AG09309 (cell line): ENCODE results near the gene CCS.
"Not testable (repeated sequence)": the region's sequence is repeated elsewhere in the genome, so short reads cannot be mapped to it uniquely, and the experiment has no call there.

ENCODE experiments used
- DNase-seq: peaks from one replicate; pipeline ENCODE4 v3.0.0-alpha.2; 2010; ENCODE audit warnings: low read depth
- H3K4me3 ChIP-seq: 2 replicates; pipeline ENCODE4 v1.5.1; 2011; ENCODE audit warnings: mild to moderate bottlenecking, low read depth, low read length, moderate library complexity; ENCODE audit not compliant: control insufficient read depth
- TF ChIP-seq, protein P1 (sequence below): IDR thresholded peaks from 2 replicates; pipeline ENCODE4 v1.5.1; 2011; ENCODE audit warnings: mild to moderate bottlenecking, low read depth, low read length, inconsistent platforms; ENCODE audit not compliant: insufficient read depth, control insufficient read depth; ENCODE audit errors: missing control alignments

CCS gene

DNA sequence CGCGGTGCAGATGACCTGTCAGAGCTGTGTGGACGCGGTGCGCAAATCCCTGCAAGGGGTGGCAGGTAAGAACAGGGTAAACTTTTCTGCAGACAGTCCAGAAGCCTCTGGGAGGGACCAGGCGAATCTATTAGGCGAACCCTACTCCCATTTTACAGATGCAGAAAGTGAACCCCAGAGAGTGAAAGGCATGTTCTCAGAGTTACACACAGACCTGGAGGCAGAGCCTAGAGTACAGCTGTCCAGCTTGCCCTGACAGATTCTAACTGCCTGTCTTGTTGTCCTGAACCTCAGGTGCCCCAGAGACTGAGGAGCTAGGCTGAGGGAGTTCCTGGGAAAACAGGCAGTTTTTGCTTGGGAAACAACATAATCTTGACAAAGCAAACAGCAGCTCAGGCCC is 665 bp downstream of the CCS start:
- TF ChIP-seq, protein P1, sequence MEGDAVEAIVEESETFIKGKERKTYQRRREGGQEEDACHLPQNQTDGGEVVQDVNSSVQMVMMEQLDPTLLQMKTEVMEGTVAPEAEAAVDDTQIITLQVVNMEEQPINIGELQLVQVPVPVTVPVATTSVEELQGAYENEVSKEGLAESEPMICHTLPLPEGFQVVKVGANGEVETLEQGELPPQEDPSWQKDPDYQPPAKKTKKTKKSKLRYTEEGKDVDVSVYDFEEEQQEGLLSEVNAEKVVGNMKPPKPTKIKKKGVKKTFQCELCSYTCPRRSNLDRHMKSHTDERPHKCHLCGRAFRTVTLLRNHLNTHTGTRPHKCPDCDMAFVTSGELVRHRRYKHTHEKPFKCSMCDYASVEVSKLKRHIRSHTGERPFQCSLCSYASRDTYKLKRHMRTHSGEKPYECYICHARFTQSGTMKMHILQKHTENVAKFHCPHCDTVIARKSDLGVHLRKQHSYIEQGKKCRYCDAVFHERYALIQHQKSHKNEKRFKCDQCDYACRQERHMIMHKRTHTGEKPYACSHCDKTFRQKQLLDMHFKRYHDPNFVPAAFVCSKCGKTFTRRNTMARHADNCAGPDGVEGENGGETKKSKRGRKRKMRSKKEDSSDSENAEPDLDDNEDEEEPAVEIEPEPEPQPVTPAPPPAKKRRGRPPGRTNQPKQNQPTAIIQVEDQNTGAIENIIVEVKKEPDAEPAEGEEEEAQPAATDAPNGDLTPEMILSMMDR = no peak
- no peak for DNase-seq
- peak overlapping the region; percentile 63 for H3K4me3 ChIP-seq

DNA sequence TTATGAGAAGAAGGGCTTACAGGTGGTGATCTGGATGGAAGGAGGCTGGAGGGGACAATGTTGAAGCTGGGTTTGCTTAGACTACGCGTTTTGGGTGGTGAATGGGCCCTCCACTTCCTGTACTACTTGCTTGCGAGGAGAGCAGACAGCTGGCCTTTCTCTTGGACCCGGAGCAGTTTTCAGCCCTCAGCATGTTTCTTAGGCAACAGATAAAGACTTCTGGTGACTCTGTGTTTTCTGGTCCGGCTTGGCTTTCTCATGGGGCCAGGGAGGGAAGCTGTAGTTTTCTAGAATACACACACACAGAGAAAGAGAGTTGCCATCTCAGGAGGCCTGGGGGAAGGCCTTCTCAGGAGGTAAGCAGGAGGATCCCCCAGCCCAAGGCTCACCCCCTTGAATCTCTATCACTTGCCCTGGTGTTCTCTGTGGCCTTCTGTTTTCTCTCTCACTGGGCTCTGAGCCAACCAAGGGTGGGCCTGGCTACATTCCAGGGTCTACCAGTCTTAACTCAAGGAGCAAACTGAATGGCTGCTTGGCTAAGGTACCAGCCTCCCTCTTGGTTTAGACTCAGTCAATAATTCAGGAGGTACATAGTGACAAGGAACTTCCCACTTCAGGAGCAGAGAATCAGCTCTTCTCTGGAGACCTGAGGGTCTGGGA is 2.4 kb downstream of the CCS start:
- no peak overlapping the region for H3K4me3 ChIP-seq
- TF ChIP-seq, protein P1 = no peak
- DNase-seq = no peak

DNA sequence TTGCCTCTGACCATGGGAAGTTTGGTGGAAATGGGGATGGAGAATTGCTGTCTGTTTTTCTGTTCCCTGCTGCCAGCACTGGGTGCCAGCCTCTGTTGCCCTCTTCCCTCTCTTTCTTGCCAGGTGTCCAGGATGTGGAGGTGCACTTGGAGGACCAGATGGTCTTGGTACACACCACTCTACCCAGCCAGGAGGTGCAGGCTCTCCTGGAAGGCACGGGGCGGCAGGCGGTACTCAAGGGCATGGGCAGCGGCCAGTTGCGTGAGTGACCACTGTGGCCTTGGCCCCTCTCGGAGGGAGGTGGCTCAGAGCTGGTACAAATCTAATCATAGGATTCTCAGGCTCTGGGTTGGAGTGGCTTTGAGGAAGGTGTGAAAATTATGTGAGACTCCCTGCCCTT is 6.0 kb downstream of the CCS start:
- TF ChIP-seq, protein P1 = no peak
- no peak for DNase-seq
- no peak overlapping the region for H3K4me3 ChIP-seq

DNA sequence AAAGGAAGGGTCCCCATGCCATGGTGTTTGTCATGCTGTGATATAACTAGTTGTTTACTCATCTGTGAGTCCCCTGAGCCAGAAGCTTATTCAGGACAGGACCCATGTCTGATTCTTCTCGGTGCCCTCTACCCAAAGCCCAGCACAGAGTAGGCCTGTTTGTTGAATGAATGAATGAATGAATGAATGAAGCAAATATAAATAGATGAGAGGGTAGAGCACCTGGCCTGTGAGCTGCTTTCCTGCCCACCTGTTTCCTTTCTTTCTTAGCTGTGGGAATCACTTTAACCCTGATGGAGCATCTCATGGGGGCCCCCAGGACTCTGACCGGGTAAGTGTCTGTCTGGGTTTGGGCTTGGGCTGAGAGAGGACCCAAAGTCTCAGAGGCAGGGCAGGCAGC is 7.2 kb downstream of the CCS start:
- TF ChIP-seq, protein P1 = no peak
- no peak overlapping the region for H3K4me3 ChIP-seq
- no peak for DNase-seq

DNA sequence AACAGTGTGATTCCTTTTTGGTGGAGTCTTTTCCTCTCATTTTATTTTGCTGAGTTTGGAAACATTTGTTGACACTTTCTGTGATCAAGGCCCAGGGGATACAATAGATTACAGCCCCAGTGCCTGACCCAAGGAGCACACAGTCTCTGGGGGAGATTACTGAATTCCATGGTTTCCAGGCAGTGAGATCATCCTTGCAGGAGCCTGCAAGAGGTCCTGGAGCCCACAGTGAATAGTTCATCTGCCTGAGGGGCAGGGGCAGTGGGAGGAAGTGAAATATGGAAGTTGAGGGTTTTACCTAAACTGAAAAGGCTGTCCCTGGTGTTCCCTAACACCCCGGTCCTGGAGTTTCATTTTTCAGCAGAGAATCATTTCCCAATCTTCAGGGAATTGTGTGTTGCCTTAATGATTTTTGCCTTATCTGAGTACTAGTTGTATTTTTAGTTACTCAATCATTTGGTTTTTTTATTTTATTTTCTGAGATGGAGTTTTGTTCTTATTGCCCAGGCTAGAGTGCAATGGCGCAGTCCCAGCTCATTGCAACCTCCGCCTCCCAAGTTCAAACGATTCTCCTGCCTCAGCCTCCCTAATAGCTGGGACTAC is 7.7 kb downstream of the CCS start:
- TF ChIP-seq, protein P1 = no peak
- no peak overlapping the region for H3K4me3 ChIP-seq
- DNase-seq = no peak

DNA sequence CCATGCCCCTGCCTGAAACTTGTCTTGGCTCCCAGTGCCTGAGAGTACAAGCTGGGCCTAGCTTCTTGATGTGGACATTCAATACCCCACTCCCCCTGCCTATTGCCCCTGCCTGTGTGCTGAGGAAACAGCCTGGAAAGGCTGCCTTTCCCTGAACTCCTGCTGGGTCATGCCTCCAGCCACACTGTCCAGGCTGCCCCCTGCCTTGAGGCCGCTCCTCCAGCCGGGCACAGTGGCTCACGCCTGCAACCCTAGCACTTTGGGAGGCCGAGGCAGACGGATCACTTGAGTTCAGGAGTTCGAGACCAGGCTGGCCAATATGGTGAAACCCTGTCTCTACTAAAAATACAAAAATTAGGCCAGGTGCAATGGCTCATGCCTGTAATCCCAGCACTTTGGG is 10.1 kb downstream of the CCS start:
- TF ChIP-seq, protein P1 = no peak

DNA sequence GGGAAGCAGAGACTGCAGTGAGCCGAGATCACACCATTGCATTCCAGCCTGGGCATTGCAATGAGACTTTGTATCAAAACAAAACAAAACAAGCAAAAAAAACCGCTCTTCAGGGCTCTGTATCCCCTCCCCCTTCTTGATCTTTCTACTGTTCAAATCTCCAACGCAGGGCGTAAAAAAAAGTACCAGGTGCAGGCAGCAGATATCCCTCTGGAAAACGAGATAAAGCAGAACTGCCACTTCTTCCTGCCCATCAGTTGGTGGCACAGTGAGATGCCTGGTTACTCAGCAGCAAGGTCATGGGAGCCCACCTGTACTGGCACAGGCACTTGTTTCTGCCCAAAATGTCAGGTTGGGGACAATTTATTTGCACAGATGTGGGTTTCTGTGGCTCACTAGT is 11.2 kb downstream of the CCS start:
- no peak for DNase-seq
- no peak overlapping the region for H3K4me3 ChIP-seq
- TF ChIP-seq, protein P1 = no peak

More for the DNA sequence above, 10.1 kb downstream of the CCS start:
- H3K4me3 ChIP-seq = no peak overlapping the region
- no peak for DNase-seq

DNA sequence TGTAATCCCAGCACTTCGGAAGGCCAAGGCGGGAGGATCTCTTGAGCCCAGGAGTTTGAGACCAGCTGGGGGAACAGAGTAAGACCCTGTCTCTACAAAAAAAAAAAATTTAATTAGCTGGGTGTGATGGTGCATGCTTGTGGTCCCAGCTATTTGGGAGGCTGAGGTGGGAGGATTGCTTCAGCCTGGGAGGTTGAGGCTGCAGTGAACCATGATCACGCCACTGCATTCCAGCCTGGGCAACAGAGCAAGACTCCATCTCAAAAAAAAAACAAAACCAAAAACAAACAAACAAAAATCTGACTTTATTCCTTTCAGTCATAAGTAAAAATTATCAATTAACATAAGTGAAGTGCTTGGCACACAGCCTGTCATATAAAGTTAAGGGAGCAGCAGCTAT is 13.6 kb downstream of the CCS start:
- not testable (repeated sequence) for DNase-seq, H3K4me3 ChIP-seq
